GM12878 (cell line): Measurements from ENCODE around the gene CATSPER4. TPM values are rescaled to one million over a fixed set of nuclear protein-coding genes. Genes with fewer than 3 reads are reported as not detected.

Experiments used
- ETV6 ChIP-seq, 2 experiments: fragments of 450-650 bp in 1 of 2; IDR thresholded peaks in 1 of 2; conservative IDR thresholded peaks in 1 of 2; 2 replicates each; pipeline ENCODE4 v1.6.1; 2014; ENCODE audit warnings: antibody characterized with exemption in 1 of 2, borderline replicate concordance in 1 of 2, low read depth in 1 of 2, mild to moderate bottlenecking in 1 of 2, moderate library complexity in 1 of 2
- HDAC6 ChIP-seq: fragments of 200-600 bp; sonication (generic); IDR thresholded peaks from one replicate; pipeline ENCODE4 v1.8.0; 2017; ENCODE audit warnings: antibody characterized with exemption; ENCODE audit not compliant: unreplicated experiment
- KLF5 ChIP-seq: fragments of 450-650 bp; IDR thresholded peaks from 2 replicates; pipeline ENCODE4 v1.6.1; 2014; ENCODE audit warnings: mild to moderate bottlenecking; ENCODE audit not compliant: partially characterized antibody
- NFYB ChIP-seq: IDR thresholded peaks from 2 replicates; pipeline ENCODE4 v1.6.1; 2011; ENCODE audit warnings: low read depth, mild to moderate bottlenecking, low read length, improper control_type of control experiment, moderate library complexity; ENCODE audit not compliant: insufficient read depth
- PML ChIP-seq: IDR thresholded peaks from 2 replicates; pipeline ENCODE4 v1.6.1; 2012; ENCODE audit warnings: low read length, inconsistent platforms
- POLR2A ChIP-seq: IDR thresholded peaks from 2 replicates; pipeline ENCODE4 v1.6.1; 2011; ENCODE audit warnings: low read depth, mild to moderate bottlenecking, low read length
- POLR2AphosphoS2 ChIP-seq: IDR thresholded peaks from 2 replicates; pipeline ENCODE4 v1.6.1; 2011; ENCODE audit warnings: low read depth, mild to moderate bottlenecking, low read length, improper control_type of control experiment, moderate library complexity
- RFX5 ChIP-seq: IDR thresholded peaks from 2 replicates; pipeline ENCODE4 v1.6.1; 2011; ENCODE audit warnings: low read depth, low read length, improper control_type of control experiment
- SMARCA5 ChIP-seq: fragments of 450-650 bp; IDR thresholded peaks from 2 replicates; pipeline ENCODE4 v1.6.1; 2017; ENCODE audit warnings: mild to moderate bottlenecking
- SMC3 ChIP-seq: IDR thresholded peaks from 2 replicates; pipeline ENCODE4 v1.6.1; 2011; ENCODE audit warnings: low read length, improper control_type of control experiment, borderline replicate concordance
- TAF1 ChIP-seq: IDR thresholded peaks from 2 replicates; pipeline ENCODE4 v1.6.1; 2011; ENCODE audit warnings: mild to moderate bottlenecking, low read depth, low read length, borderline replicate concordance
- TARDBP ChIP-seq: IDR thresholded peaks from 2 replicates; pipeline ENCODE4 v1.6.1; 2016; ENCODE audit warnings: borderline replicate concordance
- polyA plus RNA-seq, 11 experiments: library from polyadenylated mRNA; depleted of rRNA in 4 of 11; unstranded in 6 of 11; stranded (reverse) in 5 of 11; fragments of >200 nt; fragmentation: Nextera tagmentation in 4 of 11; fragmentation: Illumina TruSeq in 1 of 11; extraction: Ambion mirVana in 4 of 11; extraction: Trizol in 1 of 11; gene quantifications; 1 replicate in 1 of 11; 2 replicates in 10 of 11; pipeline versions ENCODE4 v1.2.1 to v1.2.3, GENCODE V29; 2011 to 2016; ENCODE audit warnings: inconsistent platforms in 2 of 11, missing spikeins in 2 of 11, low read depth in 1 of 11
- total RNA-seq, 4 experiments: library from RNA; depleted of rRNA in 3 of 4; stranded (reverse); fragments of >200 nt in 3 of 4; fragmentation: Illumina TruSeq in 1 of 4; extraction: Trizol in 1 of 4; gene quantifications; 2 replicates each; pipeline versions ENCODE4 v1.2.1 to v1.2.3, GENCODE V29; 2013 to 2021
- TF ChIP-seq, protein P1 (sequence below): fragments of 450-650 bp; IDR thresholded peaks from 2 replicates; pipeline ENCODE4 v1.6.1; 2016; ENCODE audit warnings: mild to moderate bottlenecking
- TF ChIP-seq, protein P2 (sequence below): fragments of 450-650 bp; IDR thresholded peaks from 2 replicates; pipeline ENCODE4 v1.6.1; 2016; ENCODE audit warnings: mild to moderate bottlenecking, moderate library complexity, borderline replicate concordance
- TF ChIP-seq, protein P3 (sequence below): IDR thresholded peaks from 2 replicates; pipeline ENCODE4 v1.6.1; 2012; ENCODE audit warnings: improper control_type of control experiment, low read depth, low read length; ENCODE audit not compliant: insufficient replicate concordance
- TF ChIP-seq, protein P4 (sequence below): fragments of 450-650 bp; IDR thresholded peaks from 2 replicates; pipeline ENCODE4 v1.6.1; 2018; ENCODE audit warnings: borderline replicate concordance, mild to moderate bottlenecking; ENCODE audit not compliant: partially characterized antibody

Gene CATSPER4
- total and polyA plus RNA-seq, 10 of the 15 experiments (the other 5 are each of a cell fraction or from before 2014, with no cell fraction given), result 0.13 TPM; not detected in 9

DNA sequence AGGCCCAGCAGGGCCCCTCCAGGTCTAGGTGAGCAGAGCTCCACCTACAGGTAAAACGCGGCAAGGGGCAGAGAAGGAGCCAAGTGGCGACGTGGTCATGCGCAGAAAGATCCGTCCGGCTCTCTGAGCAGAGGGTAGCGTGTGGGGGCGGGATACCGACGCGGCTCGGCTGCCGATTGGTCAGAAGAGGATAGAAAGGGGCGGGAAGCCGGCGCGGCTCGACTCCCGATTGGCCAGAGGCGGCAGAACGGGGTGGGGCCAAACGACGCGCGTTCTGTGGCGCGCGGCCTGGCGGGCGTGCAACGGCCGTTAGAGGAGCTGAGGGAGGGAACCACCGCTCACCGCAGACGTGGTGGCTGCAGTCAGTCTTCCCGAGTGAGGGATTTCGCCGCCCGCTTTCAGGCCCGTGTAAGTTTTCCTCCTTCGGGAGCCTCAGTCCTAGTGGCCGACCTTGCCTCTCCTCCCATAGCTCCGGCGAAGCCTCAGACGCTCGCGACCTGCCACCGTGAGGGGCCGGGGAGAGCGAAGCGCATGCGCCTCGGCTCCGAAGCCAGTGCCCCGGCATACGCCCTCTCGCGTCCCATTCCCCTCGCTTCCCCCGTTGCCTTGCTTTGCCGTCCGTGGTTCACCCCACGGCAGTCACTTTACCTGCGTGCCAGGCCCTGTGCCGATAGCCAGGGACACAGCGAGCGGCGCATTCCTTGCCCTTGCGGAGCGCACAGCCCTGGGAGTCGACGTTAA, 43.7 kb downstream of the CATSPER4 start, which contains the start of gene CEP85 (continued):
- TF ChIP-seq ETV6 (conservative IDR thresholded peaks at IDR 0.05 in 1 of 2, IDR thresholded peaks at IDR 0.05 in 1 of 2; ENCODE audit: borderline replicate concordance in 1 of 2, low read depth in 1 of 2) (no peak), RFX5 (0 out of 2 replicates have a peak, but pooled peaks have one; percentile 55), TARDBP (no peak), SMC3 (peak; percentile 44; the same call in 1 of the 2 replicates), POLR2A (peak; percentile 95), TAF1 (no peak; the same call in 1 of the 2 replicates), SMARCA5 (peak; percentile 90; the same call in 1 of the 2 replicates), KLF5 (peak; percentile 36), HDAC6 (no peak), POLR2AphosphoS2 (peak; percentile 55; the same call in 1 of the 2 replicates), PML (no peak), NFYB (peak; percentile 82; the same call in 1 of the 2 replicates)
- TF ChIP-seq, protein P1, sequence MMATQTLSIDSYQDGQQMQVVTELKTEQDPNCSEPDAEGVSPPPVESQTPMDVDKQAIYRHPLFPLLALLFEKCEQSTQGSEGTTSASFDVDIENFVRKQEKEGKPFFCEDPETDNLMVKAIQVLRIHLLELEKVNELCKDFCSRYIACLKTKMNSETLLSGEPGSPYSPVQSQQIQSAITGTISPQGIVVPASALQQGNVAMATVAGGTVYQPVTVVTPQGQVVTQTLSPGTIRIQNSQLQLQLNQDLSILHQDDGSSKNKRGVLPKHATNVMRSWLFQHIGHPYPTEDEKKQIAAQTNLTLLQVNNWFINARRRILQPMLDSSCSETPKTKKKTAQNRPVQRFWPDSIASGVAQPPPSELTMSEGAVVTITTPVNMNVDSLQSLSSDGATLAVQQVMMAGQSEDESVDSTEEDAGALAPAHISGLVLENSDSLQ, result peak; percentile 62
- TF ChIP-seq, protein P2, sequence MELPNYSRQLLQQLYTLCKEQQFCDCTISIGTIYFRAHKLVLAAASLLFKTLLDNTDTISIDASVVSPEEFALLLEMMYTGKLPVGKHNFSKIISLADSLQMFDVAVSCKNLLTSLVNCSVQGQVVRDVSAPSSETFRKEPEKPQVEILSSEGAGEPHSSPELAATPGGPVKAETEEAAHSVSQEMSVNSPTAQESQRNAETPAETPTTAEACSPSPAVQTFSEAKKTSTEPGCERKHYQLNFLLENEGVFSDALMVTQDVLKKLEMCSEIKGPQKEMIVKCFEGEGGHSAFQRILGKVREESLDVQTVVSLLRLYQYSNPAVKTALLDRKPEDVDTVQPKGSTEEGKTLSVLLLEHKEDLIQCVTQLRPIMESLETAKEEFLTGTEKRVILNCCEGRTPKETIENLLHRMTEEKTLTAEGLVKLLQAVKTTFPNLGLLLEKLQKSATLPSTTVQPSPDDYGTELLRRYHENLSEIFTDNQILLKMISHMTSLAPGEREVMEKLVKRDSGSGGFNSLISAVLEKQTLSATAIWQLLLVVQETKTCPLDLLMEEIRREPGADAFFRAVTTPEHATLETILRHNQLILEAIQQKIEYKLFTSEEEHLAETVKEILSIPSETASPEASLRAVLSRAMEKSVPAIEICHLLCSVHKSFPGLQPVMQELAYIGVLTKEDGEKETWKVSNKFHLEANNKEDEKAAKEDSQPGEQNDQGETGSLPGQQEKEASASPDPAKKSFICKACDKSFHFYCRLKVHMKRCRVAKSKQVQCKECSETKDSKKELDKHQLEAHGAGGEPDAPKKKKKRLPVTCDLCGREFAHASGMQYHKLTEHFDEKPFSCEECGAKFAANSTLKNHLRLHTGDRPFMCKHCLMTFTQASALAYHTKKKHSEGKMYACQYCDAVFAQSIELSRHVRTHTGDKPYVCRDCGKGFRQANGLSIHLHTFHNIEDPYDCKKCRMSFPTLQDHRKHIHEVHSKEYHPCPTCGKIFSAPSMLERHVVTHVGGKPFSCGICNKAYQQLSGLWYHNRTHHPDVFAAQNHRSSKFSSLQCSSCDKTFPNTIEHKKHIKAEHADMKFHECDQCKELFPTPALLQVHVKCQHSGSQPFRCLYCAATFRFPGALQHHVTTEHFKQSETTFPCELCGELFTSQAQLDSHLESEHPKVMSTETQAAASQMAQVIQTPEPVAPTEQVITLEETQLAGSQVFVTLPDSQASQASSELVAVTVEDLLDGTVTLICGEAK, result no peak
- TF ChIP-seq, protein P3, sequence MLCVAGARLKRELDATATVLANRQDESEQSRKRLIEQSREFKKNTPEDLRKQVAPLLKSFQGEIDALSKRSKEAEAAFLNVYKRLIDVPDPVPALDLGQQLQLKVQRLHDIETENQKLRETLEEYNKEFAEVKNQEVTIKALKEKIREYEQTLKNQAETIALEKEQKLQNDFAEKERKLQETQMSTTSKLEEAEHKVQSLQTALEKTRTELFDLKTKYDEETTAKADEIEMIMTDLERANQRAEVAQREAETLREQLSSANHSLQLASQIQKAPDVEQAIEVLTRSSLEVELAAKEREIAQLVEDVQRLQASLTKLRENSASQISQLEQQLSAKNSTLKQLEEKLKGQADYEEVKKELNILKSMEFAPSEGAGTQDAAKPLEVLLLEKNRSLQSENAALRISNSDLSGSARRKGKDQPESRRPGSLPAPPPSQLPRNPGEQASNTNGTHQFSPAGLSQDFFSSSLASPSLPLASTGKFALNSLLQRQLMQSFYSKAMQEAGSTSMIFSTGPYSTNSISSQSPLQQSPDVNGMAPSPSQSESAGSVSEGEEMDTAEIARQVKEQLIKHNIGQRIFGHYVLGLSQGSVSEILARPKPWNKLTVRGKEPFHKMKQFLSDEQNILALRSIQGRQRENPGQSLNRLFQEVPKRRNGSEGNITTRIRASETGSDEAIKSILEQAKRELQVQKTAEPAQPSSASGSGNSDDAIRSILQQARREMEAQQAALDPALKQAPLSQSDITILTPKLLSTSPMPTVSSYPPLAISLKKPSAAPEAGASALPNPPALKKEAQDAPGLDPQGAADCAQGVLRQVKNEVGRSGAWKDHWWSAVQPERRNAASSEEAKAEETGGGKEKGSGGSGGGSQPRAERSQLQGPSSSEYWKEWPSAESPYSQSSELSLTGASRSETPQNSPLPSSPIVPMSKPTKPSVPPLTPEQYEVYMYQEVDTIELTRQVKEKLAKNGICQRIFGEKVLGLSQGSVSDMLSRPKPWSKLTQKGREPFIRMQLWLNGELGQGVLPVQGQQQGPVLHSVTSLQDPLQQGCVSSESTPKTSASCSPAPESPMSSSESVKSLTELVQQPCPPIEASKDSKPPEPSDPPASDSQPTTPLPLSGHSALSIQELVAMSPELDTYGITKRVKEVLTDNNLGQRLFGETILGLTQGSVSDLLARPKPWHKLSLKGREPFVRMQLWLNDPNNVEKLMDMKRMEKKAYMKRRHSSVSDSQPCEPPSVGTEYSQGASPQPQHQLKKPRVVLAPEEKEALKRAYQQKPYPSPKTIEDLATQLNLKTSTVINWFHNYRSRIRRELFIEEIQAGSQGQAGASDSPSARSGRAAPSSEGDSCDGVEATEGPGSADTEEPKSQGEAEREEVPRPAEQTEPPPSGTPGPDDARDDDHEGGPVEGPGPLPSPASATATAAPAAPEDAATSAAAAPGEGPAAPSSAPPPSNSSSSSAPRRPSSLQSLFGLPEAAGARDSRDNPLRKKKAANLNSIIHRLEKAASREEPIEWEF, result no peak
- TF ChIP-seq, protein P4, sequence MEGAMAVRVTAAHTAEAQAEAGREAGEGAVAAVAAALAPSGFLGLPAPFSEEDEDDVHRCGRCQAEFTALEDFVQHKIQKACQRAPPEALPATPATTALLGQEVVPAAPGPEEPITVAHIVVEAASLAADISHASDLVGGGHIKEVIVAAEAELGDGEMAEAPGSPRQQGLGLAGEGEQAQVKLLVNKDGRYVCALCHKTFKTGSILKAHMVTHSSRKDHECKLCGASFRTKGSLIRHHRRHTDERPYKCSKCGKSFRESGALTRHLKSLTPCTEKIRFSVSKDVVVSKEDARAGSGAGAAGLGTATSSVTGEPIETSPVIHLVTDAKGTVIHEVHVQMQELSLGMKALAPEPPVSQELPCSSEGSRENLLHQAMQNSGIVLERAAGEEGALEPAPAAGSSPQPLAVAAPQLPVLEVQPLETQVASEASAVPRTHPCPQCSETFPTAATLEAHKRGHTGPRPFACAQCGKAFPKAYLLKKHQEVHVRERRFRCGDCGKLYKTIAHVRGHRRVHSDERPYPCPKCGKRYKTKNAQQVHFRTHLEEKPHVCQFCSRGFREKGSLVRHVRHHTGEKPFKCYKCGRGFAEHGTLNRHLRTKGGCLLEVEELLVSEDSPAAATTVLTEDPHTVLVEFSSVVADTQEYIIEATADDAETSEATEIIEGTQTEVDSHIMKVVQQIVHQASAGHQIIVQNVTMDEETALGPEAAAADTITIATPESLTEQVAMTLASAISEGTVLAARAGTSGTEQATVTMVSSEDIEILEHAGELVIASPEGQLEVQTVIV, result peak; percentile 33
